AG04450 (cell line): ENCODE measurements around the gene KRTAP5-10. TPM values are rescaled to one million over a fixed set of nuclear protein-coding genes. Genes with fewer than 3 reads are reported as not detected.

Experiments
- CTCF ChIA-PET: fragments of 300-600, 350-600 bp; formaldehyde crosslinking; extraction: SDS; loops from one replicate; lab custom pipeline; 2022; ENCODE audit warnings: antibody characterized with exemption, inconsistent platforms; lab: Charles Lee
- POLR2A ChIA-PET: fragments of 350-600 bp; formaldehyde crosslinking; extraction: SDS; loops from one replicate; lab custom pipeline; 2021; ENCODE audit warnings: antibody characterized with exemption, inconsistent platforms; lab: Yijun Ruan, JAX
- DNase-seq: peaks from one replicate; pipeline ENCODE4 v3.0.0-alpha.2; 2011; ENCODE audit warnings: low read depth, low spot score
- H3K27ac ChIP-seq: one replicate; pipeline ENCODE4 v1.5.1; 2012; ENCODE audit warnings: low read depth, low read length, control low read depth
- H3K27me3 ChIP-seq: one replicate; pipeline ENCODE4 v1.6.0; 2012; ENCODE audit warnings: low read length; ENCODE audit not compliant: control insufficient read depth, insufficient read depth
- H3K4me3 ChIP-seq: 2 replicates; pipeline ENCODE4 v1.5.1; 2011; ENCODE audit warnings: mild to moderate bottlenecking, low read depth, low read length, control low read depth
- H3K9me3 ChIP-seq: 2 replicates; pipeline ENCODE4 v1.5.1; 2012; ENCODE audit warnings: low read length; ENCODE audit not compliant: control insufficient read depth, insufficient read depth
- polyA plus RNA-seq: library from polyadenylated mRNA; depleted of rRNA; stranded (reverse); fragments of >200 nt; gene quantifications from 2 replicates; pipeline ENCODE4 v1.2.3, GENCODE V29; 2011
- TF ChIP-seq, protein P1 (sequence below): IDR thresholded peaks from 2 replicates; pipeline ENCODE4 v1.5.1; 2011; ENCODE audit warnings: low read depth, low read length, control low read depth, inconsistent platforms

KRTAP5-10 gene
- polyA plus RNA-seq, 1 experiment: not detected

DNA sequence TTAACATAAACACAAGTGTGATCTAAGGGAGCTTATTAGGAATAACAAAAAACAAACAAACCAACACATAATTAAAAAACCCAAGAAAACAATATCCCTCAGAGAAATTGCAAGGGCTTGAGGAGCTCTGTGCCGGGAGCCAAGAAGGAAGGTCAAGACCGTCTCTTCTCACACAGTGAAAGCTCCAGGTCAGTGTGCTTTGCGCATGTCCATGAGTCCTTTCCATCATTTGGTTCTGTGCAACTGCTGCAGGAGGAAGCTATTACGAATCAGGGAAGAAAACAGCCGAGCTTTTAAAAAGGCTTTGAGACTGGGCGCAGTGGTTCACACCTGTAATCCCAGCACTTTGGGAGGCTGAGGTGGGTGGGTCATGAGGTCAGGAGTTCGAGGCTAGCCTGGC, 23.0 kb upstream of the KRTAP5-10 start:
- ChIA-PET CTCF (no interaction called here), POLR2A (no interaction called here)
- TF ChIP-seq, protein P1, sequence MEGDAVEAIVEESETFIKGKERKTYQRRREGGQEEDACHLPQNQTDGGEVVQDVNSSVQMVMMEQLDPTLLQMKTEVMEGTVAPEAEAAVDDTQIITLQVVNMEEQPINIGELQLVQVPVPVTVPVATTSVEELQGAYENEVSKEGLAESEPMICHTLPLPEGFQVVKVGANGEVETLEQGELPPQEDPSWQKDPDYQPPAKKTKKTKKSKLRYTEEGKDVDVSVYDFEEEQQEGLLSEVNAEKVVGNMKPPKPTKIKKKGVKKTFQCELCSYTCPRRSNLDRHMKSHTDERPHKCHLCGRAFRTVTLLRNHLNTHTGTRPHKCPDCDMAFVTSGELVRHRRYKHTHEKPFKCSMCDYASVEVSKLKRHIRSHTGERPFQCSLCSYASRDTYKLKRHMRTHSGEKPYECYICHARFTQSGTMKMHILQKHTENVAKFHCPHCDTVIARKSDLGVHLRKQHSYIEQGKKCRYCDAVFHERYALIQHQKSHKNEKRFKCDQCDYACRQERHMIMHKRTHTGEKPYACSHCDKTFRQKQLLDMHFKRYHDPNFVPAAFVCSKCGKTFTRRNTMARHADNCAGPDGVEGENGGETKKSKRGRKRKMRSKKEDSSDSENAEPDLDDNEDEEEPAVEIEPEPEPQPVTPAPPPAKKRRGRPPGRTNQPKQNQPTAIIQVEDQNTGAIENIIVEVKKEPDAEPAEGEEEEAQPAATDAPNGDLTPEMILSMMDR: no peak

DNA sequence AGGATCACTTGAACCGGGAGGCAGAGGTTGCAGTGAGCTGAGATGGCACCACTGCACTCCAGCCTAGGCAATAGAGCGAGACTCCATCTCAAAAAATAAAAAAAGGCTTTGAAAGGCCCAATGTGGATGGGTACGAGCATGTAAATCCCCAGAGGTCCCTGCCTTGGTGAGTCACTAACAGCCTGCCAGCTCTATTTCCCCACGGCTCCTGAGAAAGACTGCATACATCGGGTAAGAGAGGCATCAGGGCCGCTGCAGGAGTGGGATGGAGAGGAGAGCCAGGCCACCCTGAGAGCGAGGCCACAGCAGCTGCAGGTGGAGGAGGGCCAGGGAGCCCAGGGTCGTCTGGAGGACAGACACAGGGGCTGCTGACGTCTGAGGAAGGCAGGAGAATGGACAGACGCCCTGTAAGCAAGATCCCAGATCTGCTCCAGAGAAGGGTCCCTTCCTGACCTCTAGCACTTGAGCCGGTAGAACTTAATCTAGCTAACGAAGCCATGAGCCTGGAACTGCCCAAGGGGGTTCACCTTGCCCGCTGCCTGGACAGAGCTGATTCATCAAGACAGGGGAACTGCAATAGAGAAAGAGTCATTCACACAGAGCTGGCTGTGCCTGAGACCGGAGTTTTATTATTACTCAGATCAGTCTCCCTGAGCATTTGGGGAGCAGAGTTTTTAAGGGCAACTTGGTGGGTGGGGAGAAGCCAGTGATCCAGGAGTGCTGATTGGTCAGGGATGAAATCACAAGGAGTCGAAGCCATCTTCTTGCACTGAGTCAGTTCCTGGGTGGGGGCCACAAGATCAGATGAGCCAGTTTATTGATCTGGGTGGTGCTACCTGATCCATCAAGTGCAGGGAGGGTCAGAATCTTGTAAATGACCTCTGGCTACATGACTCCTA, 22.2 kb upstream of the KRTAP5-10 start:
- H3K27ac ChIP-seq: no peak overlapping the region
- CTCF ChIA-PET: no interaction called here

More for the DNA sequence above, 23.0 kb upstream of the KRTAP5-10 start:
- Histone ChIP-seq H3K27ac (no peak overlapping the region), H3K27me3 (no peaks in the 10 kb centered on the region), H3K4me3 (no peak overlapping the region), H3K9me3 (peaks cover 5% of the 10 kb centered on the region)
- DNase-seq: no peak

DNA sequence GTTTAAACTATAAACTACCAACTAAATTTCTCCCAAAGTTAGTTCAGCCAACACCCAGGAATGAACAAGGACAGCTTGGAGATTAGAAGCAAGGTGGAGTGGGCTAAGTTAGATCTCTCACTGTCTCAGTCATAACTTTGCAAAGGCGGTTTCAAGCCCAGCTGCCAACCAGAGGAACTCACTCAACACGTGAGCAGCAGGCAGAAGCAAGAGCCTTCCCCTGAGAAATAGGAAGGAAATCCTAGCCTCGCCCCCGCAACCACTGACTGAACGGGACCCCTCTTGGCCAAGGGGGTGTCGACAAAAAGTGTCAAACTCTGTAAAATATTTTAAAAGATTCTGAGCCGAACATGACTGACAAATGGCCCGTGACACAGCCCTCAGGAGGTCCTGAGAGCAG, 21.5 kb upstream of the KRTAP5-10 start:
- ChIA-PET POLR2A (no interaction called here), CTCF (no interaction called here)
- no peak overlapping the region for H3K4me3 ChIP-seq
- no peaks in the 10 kb centered on the region for H3K27me3 ChIP-seq
- H3K9me3 ChIP-seq: peaks cover 5% of the 10 kb centered on the region
- H3K27ac ChIP-seq: no peak overlapping the region
- TF ChIP-seq, protein P1: no peak
- no peak for DNase-seq

More for the DNA sequence above, 22.2 kb upstream of the KRTAP5-10 start:
- TF ChIP-seq, protein P1: no peak
- no peak overlapping the region for H3K4me3 ChIP-seq
- POLR2A ChIA-PET: no interaction called here
- H3K9me3 ChIP-seq: peaks cover 5% of the 10 kb centered on the region
- DNase-seq: no peak
- no peaks in the 10 kb centered on the region for H3K27me3 ChIP-seq

DNA sequence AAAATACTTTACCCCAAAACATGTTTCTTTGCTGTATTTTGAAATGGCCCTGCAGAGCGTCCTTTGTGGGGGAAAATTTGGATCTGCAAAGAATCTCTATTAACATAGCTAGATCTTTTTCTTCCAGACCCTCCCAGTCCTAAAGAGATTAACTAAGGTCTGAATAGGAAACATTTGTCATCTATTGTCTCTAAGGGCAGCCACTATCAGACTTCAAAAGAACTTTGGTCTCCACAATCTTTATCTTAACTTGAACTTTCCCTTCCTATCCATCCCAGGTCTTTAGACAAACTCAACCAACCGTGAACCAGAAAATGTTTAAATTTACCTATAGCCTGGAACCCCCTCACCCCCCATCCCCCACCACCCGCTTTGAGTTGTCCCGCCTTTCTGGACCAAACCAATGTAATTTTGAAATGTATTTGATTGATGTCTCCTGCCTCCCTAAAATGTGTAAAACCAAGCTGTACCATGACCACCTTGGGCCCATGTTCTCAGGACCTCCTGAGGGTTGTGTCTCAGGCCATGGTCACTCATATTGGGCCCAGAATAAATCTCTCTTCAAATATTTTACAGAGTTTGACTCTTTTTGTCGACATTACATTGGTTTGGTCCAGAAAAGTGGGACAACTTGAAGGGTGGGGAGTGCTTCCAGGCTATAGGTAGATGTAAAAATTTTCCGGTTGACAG, 20.7 kb upstream of the KRTAP5-10 start:
- H3K4me3 ChIP-seq: no peak overlapping the region
- no peak for DNase-seq
- H3K27me3 ChIP-seq: no peaks in the 10 kb centered on the region
- ChIA-PET CTCF (no interaction called here), POLR2A (no interaction called here)
- TF ChIP-seq, protein P1: no peak
- no peak overlapping the region for H3K27ac ChIP-seq
- H3K9me3 ChIP-seq: peaks cover 5% of the 10 kb centered on the region

DNA sequence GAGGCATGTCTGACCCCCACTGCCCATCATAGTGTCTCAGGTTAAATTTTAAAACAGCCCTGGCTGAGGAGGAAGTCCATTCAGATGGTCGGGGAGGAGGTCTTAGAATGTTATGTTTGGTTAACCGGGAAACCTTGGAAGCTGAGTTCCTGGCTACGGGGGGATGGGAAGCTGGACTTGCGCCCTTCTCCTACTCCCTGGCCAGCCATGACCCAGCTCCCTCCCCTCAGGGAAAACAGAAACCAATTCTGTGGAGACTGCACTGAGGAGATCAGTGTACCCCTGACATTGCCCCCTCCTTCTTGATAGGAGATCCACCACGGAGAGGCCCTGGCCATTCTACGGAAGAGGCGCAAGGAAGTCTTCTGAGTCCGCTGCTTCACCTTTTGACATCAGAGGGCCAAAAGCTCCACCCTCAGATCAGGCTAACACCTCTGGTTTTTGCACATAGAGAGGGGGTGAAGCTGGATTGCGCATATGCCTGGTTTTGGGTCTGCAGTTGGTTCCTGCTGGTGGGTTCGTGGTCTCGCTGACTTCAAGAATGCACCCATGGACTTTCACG, 19.9 kb upstream of the KRTAP5-10 start:
- H3K4me3 ChIP-seq: no peak overlapping the region
- TF ChIP-seq, protein P1: no peak
- peaks cover 5% of the 10 kb centered on the region for H3K9me3 ChIP-seq
- no peak overlapping the region for H3K27ac ChIP-seq
- DNase-seq: no peak
- ChIA-PET POLR2A (no interaction called here), CTCF (no interaction called here)
- H3K27me3 ChIP-seq: no peaks in the 10 kb centered on the region
